ENCODE measurements around the gene DIPK2B. TPM values are rescaled to one million over a fixed set of nuclear protein-coding genes. Genes with fewer than 3 reads are reported as not detected.

Gene DIPK2B
- polyA plus RNA-seq, 2 of the 4 experiments (the other 2 are of a cell fraction), result not detected

DNA sequence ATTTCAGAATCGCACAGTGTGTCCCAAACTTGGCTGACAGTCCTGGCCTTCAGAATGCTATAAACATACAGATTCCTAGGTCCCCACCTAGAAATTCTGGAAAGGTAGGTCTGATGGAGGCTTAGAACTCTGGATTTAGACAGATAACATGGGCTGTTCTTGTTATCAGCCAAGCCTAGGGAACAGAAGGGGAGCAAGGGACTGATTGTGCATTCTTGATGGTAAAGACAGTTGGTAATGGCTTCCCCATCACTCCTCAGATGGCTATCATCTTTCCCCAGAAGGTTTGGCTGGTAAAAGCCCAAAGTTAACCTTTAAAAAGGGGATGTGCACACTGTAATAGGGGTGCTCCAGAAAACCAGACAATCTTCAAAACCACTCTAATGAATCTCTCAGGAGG, 35.7 kb downstream of the DIPK2B start:
- TF ChIP-seq GATA3 (IDR thresholded peaks at IDR 0.05; ENCODE audit: borderline replicate concordance) (no peak), EP300 (IDR thresholded peaks at IDR 0.05) (no peak), KDM1A (IDR thresholded peaks at IDR 0.05; ENCODE audit: low read depth) (no peak), MAFK (IDR thresholded peaks at IDR 0.05; ENCODE audit: partially characterized antibody) (no peak), POLR2A (IDR thresholded peaks at IDR 0.05; ENCODE audit: low read length) (no peak), MAZ (IDR thresholded peaks at IDR 0.05; ENCODE audit: borderline replicate concordance, low read depth, low read length) (no peak)
- DNase-seq (ENCODE audit: low read depth in 1 of 2, low spot score in 1 of 2) (no peak), ATAC-seq (no peak), FAIRE-seq (no peak)
- H3K27ac ChIP-seq, result no peak overlapping the region
- WGBS (ENCODE audit: missing lambda C conversion rate), result 60% methylated on average over 1 of the region's 1 CpG
- H3K4me1 ChIP-seq, result no peaks in the 10 kb centered on the region
- ChIA-PET POLR2A (no interaction called here), CTCF (no interaction called here)
- no peak overlapping the region for H3K4me2 ChIP-seq
- 0 out of 3 replicates have a peak, but pooled peaks cover 3% of the 10 kb centered on the region for H3K9me3 ChIP-seq
- no peak overlapping the region for H3K4me3 ChIP-seq

DNA sequence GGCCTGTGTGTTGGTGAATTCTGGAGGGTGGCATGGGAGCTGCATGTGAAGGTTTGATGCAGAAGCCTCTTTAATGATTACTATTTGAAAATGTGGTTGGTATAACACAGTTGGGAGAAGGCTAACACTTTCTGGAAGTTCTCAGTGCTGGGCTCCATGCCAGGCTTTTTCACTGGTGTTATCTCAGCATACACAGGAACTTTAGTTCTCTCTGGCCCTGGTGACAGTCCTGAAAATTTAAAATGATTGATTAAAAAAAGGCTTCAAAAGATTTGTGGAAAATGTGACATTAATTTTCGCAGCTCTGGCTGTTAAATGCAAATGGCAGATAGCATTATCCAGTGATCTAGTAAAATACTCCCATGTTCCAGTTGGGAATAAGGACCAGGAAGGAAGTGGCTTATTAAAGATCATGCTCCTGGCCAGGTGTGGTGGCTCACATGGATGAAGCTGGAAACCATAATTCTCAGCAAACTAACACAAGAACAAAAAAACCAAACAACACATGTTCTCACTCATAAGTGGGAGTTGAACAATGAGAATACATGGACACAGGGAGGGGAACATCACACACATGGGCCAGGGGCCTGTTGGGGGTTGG, 36.6 kb downstream of the DIPK2B start:
- Histone ChIP-seq H3K4me3 (no peak overlapping the region), H3K27ac (no peak overlapping the region), H3K4me2 (no peak overlapping the region), H3K4me1 (no peaks in the 10 kb centered on the region), H3K9me3 (0 out of 3 replicates have a peak, but pooled peaks cover 3% of the 10 kb centered on the region)
- ChIA-PET CTCF (no interaction called here), POLR2A (no interaction called here)
- no peak for TF ChIP-seq NFE2L2 (conservative IDR thresholded peaks at IDR 0.05; ENCODE audit: low read length)
- no peak for TF ChIP-seq HOXA7 (CRISPR knock-in tag; IDR thresholded peaks at IDR 0.05)
- 71% methylated on average over 1 of the region's 1 CpG for WGBS (ENCODE audit: missing lambda C conversion rate)
- FAIRE-seq (no peak), DNase-seq (ENCODE audit: low read depth in 1 of 2, low spot score in 1 of 2) (no peak), ATAC-seq (no peak)

DNA sequence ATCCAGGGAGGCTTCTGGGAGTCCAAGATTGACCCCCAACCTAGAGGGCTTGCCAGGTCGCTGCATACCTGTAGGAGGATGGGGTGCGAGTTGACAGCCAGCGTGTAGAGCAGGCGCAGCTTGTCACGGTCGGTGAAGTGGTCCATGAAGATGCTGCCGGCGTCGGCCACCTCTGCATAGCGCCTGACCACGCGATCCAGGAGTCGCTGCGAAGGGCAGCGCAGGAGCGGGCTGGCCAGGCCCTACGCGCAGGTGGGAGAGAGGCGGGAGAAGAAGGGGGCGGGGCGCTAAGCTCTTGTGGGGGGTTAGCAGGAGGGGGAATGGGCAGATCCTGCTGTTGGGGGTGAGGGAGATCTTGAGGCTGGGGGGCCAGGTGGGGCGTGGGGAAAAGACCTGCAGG, 43.0 kb downstream of the DIPK2B start:
- ATAC-seq, result no peak
- FAIRE-seq, result no peak
- TF ChIP-seq POLR2A (IDR thresholded peaks at IDR 0.05; ENCODE audit: low read length) (no peak), GATA3 (IDR thresholded peaks at IDR 0.05; ENCODE audit: borderline replicate concordance) (no peak), ZNF302 (CRISPR knock-in tag; IDR thresholded peaks at IDR 0.05) (no peak), ZC3H11A (IDR thresholded peaks at IDR 0.05) (no peak), CBX8 (IDR thresholded peaks at IDR 0.05) (no peak), FOSB (CRISPR knock-in tag; IDR thresholded peaks at IDR 0.05) (no peak), NR3C1 (IDR thresholded peaks at IDR 0.05) (no peak), KDM1A (IDR thresholded peaks at IDR 0.05; ENCODE audit: low read depth) (no peak), PHF8 (IDR thresholded peaks at IDR 0.05; ENCODE audit: borderline replicate concordance, low read depth) (no peak), MAZ (IDR thresholded peaks at IDR 0.05; ENCODE audit: borderline replicate concordance, low read depth, low read length) (no peak), EP300 (IDR thresholded peaks at IDR 0.05) (no peak)
- TF ChIP-seq, protein P1, sequence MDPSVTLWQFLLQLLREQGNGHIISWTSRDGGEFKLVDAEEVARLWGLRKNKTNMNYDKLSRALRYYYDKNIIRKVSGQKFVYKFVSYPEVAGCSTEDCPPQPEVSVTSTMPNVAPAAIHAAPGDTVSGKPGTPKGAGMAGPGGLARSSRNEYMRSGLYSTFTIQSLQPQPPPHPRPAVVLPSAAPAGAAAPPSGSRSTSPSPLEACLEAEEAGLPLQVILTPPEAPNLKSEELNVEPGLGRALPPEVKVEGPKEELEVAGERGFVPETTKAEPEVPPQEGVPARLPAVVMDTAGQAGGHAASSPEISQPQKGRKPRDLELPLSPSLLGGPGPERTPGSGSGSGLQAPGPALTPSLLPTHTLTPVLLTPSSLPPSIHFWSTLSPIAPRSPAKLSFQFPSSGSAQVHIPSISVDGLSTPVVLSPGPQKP (IDR thresholded peaks at IDR 0.05; ENCODE audit: low read depth, low read length), result no peak
- TF ChIP-seq, protein P2, sequence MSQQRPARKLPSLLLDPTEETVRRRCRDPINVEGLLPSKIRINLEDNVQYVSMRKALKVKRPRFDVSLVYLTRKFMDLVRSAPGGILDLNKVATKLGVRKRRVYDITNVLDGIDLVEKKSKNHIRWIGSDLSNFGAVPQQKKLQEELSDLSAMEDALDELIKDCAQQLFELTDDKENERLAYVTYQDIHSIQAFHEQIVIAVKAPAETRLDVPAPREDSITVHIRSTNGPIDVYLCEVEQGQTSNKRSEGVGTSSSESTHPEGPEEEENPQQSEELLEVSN (IDR thresholded peaks at IDR 0.05; ENCODE audit: borderline replicate concordance, low read depth), result no peak
- TF ChIP-seq, protein P3, sequence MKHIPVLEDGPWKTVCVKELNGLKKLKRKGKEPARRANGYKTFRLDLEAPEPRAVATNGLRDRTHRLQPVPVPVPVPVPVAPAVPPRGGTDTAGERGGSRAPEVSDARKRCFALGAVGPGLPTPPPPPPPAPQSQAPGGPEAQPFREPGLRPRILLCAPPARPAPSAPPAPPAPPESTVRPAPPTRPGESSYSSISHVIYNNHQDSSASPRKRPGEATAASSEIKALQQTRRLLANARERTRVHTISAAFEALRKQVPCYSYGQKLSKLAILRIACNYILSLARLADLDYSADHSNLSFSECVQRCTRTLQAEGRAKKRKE (CRISPR knock-in tag; IDR thresholded peaks at IDR 0.05; ENCODE audit: low read depth), result no peak
- TF ChIP-seq, protein P4, sequence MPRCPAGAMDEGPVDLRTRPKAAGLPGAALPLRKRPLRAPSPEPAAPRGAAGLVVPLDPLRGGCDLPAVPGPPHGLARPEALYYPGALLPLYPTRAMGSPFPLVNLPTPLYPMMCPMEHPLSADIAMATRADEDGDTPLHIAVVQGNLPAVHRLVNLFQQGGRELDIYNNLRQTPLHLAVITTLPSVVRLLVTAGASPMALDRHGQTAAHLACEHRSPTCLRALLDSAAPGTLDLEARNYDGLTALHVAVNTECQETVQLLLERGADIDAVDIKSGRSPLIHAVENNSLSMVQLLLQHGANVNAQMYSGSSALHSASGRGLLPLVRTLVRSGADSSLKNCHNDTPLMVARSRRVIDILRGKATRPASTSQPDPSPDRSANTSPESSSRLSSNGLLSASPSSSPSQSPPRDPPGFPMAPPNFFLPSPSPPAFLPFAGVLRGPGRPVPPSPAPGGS (IDR thresholded peaks at IDR 0.05), result no peak
- Histone ChIP-seq H3K4me2 (no peak overlapping the region), H3K27ac (no peak overlapping the region), H3K4me1 (no peaks in the 10 kb centered on the region), H3K4me3 (no peak overlapping the region), H3K9me3 (0 out of 3 replicates have a peak, but pooled peaks cover 3% of the 10 kb centered on the region)
- 90% methylated on average over 9 of the region's 22 CpGs for WGBS (ENCODE audit: missing lambda C conversion rate)
- DNase-seq (ENCODE audit: low read depth in 1 of 2, low spot score in 1 of 2), result no peak
- ChIA-PET POLR2A (no interaction called here), CTCF (interaction anchor here (0.8 to 1.1 kb wide), 2 partner anchors 10 to 29 kb away, joined by 3 to 4 read pairs; no protein-coding TSS in a partner anchor)
